H1 (cell line): ENCODE data around the gene EID1. TPM values are rescaled to one million over a fixed set of nuclear protein-coding genes. Genes with fewer than 3 reads are reported as not detected.

Source experiments
- CTCF ChIA-PET: fragments of 300-600 bp; sonication (Branson Sonifier 250); formaldehyde crosslinking; loops from one replicate; lab custom pipeline; 2021; ENCODE audit not compliant: partially characterized antibody; lab: Charles Lee
- POLR2A ChIA-PET: fragments of 300-600 bp; sonication (Branson Sonifier 250); formaldehyde crosslinking; loops from one replicate; lab custom pipeline; 2021; ENCODE audit warnings: inconsistent platforms; ENCODE audit not compliant: partially characterized antibody; lab: Charles Lee
- DNase-seq, 2 experiments: peaks; one replicate each; pipeline versions ENCODE4 v3.0.0 to v3.0.0-alpha.2; 2010 to 2022; ENCODE audit warnings: low spot score in 2 of 2, low read depth in 1 of 2, mixed read lengths in 1 of 2
- FAIRE-seq: peaks from 2 replicates; lab custom pipeline; 2011; peaks lifted over from hg19 to GRCh38; lab: Jason Lieb, UNC
- H2AFZ ChIP-seq: 2 replicates; pipeline ENCODE4 v1.8.1; 2012; ENCODE audit warnings: low read length, inconsistent platforms
- H2AK5ac ChIP-seq: 2 replicates; pipeline ENCODE4 v1.6.1; 2013; ENCODE audit warnings: low read depth, low read length
- H2BK120ac ChIP-seq: replicated peaks from 2 replicates; pipeline ENCODE3; 2013; ENCODE audit warnings: low read depth, low read length, inconsistent platforms
- H2BK12ac ChIP-seq: 2 replicates; pipeline ENCODE4 v1.6.1; 2013; ENCODE audit warnings: low read depth, low read length
- H2BK15ac ChIP-seq: 2 replicates; pipeline ENCODE4 v1.6.1; 2013; ENCODE audit warnings: low read length
- H2BK20ac ChIP-seq: 2 replicates; pipeline ENCODE4 v1.6.1; 2013; ENCODE audit warnings: low read length
- H2BK5ac ChIP-seq: 2 replicates; pipeline ENCODE4 v1.6.1; 2013; ENCODE audit warnings: low read depth, low read length
- H3K14ac ChIP-seq: 2 replicates; pipeline ENCODE4 v1.6.1; 2013; ENCODE audit warnings: inconsistent platforms; ENCODE audit not compliant: insufficient read length
- H3K18ac ChIP-seq: 2 replicates; pipeline ENCODE4 v1.6.1; 2013; ENCODE audit warnings: low read length; ENCODE audit errors: extremely low read depth
- H3K23ac ChIP-seq: 2 replicates; pipeline ENCODE4 v1.6.1; 2013; ENCODE audit warnings: inconsistent platforms; ENCODE audit not compliant: insufficient read length
- H3K23me2 ChIP-seq: 2 replicates; pipeline ENCODE4 v1.6.1; 2013; ENCODE audit warnings: low read depth, low read length
- H3K27ac ChIP-seq: 2 replicates; pipeline ENCODE4 v1.6.1; 2011; ENCODE audit warnings: low read depth, low read length, inconsistent platforms
- H3K27me3 ChIP-seq, 4 experiments: replicated peaks in 1 of 4; 1 replicate in 1 of 4; 2 replicates in 3 of 4; pipeline versions ENCODE4 v1.6.1 to v1.8.1; 2011 to 2013; ENCODE audit warnings: low read length in 3 of 4, mild to moderate bottlenecking in 3 of 4, inconsistent platforms in 2 of 4, mixed read lengths in 2 of 4, moderate library complexity in 1 of 4; ENCODE audit not compliant: control insufficient read depth in 3 of 4, insufficient read depth in 3 of 4; ENCODE audit errors: extremely low read depth in 1 of 4
- H3K36me3 ChIP-seq, 4 experiments: 2 replicates each; pipeline versions ENCODE4 v1.6.1 to v1.8.1; 2011 to 2013; ENCODE audit warnings: mild to moderate bottlenecking in 4 of 4, low read length in 3 of 4, moderate library complexity in 2 of 4, control low read depth in 1 of 4, inconsistent platforms in 1 of 4; ENCODE audit not compliant: insufficient read depth in 4 of 4, control insufficient read depth in 2 of 4
- H3K4ac ChIP-seq: replicated peaks from 2 replicates; pipeline ENCODE3; 2013; ENCODE audit warnings: low read length, low read depth, mixed read lengths, inconsistent platforms; ENCODE audit not compliant: insufficient read length
- H3K4me1 ChIP-seq, 4 experiments: replicated peaks in 1 of 4; 1 replicate in 1 of 4; 2 replicates in 3 of 4; pipeline versions ENCODE4 v1.6.1 to v1.8.1; 2011 to 2013; ENCODE audit warnings: low read length in 3 of 4, inconsistent platforms in 2 of 4, mixed read lengths in 1 of 4; ENCODE audit not compliant: insufficient read depth in 4 of 4, control insufficient read depth in 3 of 4
- H3K4me2 ChIP-seq, 2 experiments: 2 replicates each; pipeline versions ENCODE4 v1.6.1 to v1.8.1; 2011 to 2013; ENCODE audit warnings: low read depth in 2 of 2, low read length in 2 of 2, control low read depth in 1 of 2, inconsistent platforms in 1 of 2, mild to moderate bottlenecking in 1 of 2; ENCODE audit not compliant: insufficient read depth in 1 of 2
- H3K4me3 ChIP-seq, 4 experiments: fragments of 200-600, 300-600 bp in 1 of 4; sonication (generic), shearing (Covaris generic), sonication (Bioruptor Twin) in 1 of 4; 2 replicates each; pipeline versions ENCODE4 v1.5.1 to v1.8.1; 2011 to 2016; ENCODE audit warnings: low read length in 4 of 4, low read depth in 3 of 4, control low read depth in 2 of 4, inconsistent platforms in 2 of 4, mild to moderate bottlenecking in 2 of 4, mixed read lengths in 1 of 4, moderate library complexity in 1 of 4; ENCODE audit not compliant: insufficient read depth in 2 of 4; ENCODE audit errors: extremely low read depth in 1 of 4
- H3K56ac ChIP-seq: replicated peaks from 2 replicates; pipeline ENCODE3; 2013; ENCODE audit warnings: low read depth, mild to moderate bottlenecking, mixed read lengths, low read length, inconsistent platforms; ENCODE audit not compliant: insufficient read length
- H3K79me1 ChIP-seq: 2 replicates; pipeline ENCODE4 v1.6.1; 2013; ENCODE audit warnings: low read depth, low read length, control low read depth
- H3K79me2 ChIP-seq, 2 experiments: 2 replicates each; pipeline versions ENCODE4 v1.6.1 to v1.8.1; 2012 to 2013; ENCODE audit warnings: low read length in 2 of 2, mild to moderate bottlenecking in 2 of 2, inconsistent platforms in 1 of 2; ENCODE audit not compliant: insufficient read depth in 2 of 2, control insufficient read depth in 1 of 2
- H3K9ac ChIP-seq, 4 experiments: replicated peaks in 1 of 4; 1 replicate in 1 of 4; 2 replicates in 3 of 4; pipeline versions ENCODE4 v1.6.1 to v1.8.1; 2011 to 2013; ENCODE audit warnings: low read depth in 3 of 4, low read length in 3 of 4, control low read depth in 2 of 4, mild to moderate bottlenecking in 2 of 4, moderate library complexity in 2 of 4, inconsistent platforms in 1 of 4; ENCODE audit errors: extremely low read depth in 1 of 4
- H3K9me3 ChIP-seq, 2 experiments: 2 replicates each; pipeline versions ENCODE4 v1.6.1 to v1.8.1; 2012 to 2013; ENCODE audit warnings: mild to moderate bottlenecking in 2 of 2, moderate library complexity in 2 of 2, control low read depth in 1 of 2, inconsistent platforms in 1 of 2, low read depth in 1 of 2, low read length in 1 of 2, mixed read lengths in 1 of 2; ENCODE audit not compliant: insufficient read depth in 2 of 2
- H4K20me1 ChIP-seq, 2 experiments: replicated peaks in 1 of 2; 2 replicates each; pipeline versions ENCODE3 to v1.8.1; 2011 to 2013; ENCODE audit warnings: inconsistent platforms in 2 of 2, low read length in 2 of 2, mild to moderate bottlenecking in 1 of 2; ENCODE audit not compliant: insufficient read depth in 2 of 2, control insufficient read depth in 1 of 2
- H4K5ac ChIP-seq: 2 replicates; pipeline ENCODE4 v1.6.1; 2013; ENCODE audit warnings: low read length, low read depth, mixed read lengths, inconsistent platforms; ENCODE audit not compliant: insufficient read length
- H4K8ac ChIP-seq: 2 replicates; pipeline ENCODE4 v1.8.0; 2013; ENCODE audit warnings: mild to moderate bottlenecking, moderate library complexity, low read length, inconsistent platforms; ENCODE audit not compliant: insufficient read depth; ENCODE audit errors: extremely low read depth
- H4K91ac ChIP-seq: replicated peaks from 2 replicates; pipeline ENCODE3; 2013; ENCODE audit warnings: low read length, mixed read lengths, inconsistent platforms; ENCODE audit not compliant: insufficient read length
- BACH1 ChIP-seq: IDR thresholded peaks from 2 replicates; pipeline ENCODE4 v1.6.1; 2012; ENCODE audit warnings: low read length, improper control_type of control experiment
- BRCA1 ChIP-seq: IDR thresholded peaks from 2 replicates; pipeline ENCODE4 v1.6.1; 2012; ENCODE audit warnings: low read depth, low read length, improper control_type of control experiment
- NRF1 ChIP-seq: IDR thresholded peaks from 2 replicates; pipeline ENCODE4 v1.6.1; 2011; ENCODE audit warnings: mild to moderate bottlenecking, low read depth, low read length, improper control_type of control experiment
- POLR2AphosphoS5 ChIP-seq: IDR thresholded peaks from 2 replicates; pipeline ENCODE4 v1.6.1; 2011; ENCODE audit warnings: low read depth, low read length
- SIX5 ChIP-seq: IDR thresholded peaks from 2 replicates; pipeline ENCODE4 v1.6.1; 2011; ENCODE audit warnings: mild to moderate bottlenecking, low read depth, low read length
- SP2 ChIP-seq: IDR thresholded peaks from 2 replicates; pipeline ENCODE4 v1.6.1; 2012; ENCODE audit warnings: mild to moderate bottlenecking, low read length, inconsistent platforms
- WGBS, 2 experiments: shearing (Covaris generic) in 1 of 2; methylation state at CpG; one replicate each; pipeline versions ENCODE4 v1.1.6 to v1.1.7; 2013 to 2015; ENCODE audit warnings: low lambda C conversion rate in 2 of 2, mixed read lengths in 2 of 2, inconsistent platforms in 1 of 2, low coverage in 1 of 2, missing lambda C conversion rate in 1 of 2; ENCODE audit not compliant: insufficient replicate concordance in 2 of 2, insufficient coverage in 1 of 2, insufficient read length in 1 of 2; ENCODE audit errors: extremely low coverage in 1 of 2, missing lambda C conversion rate in 1 of 2; 5-methylcytosine and 5-hydroxymethylcytosine counted together
- polyA plus RNA-seq, 7 experiments: library from polyadenylated mRNA; depleted of rRNA in 3 of 7; stranded (reverse) in 5 of 7; unstranded in 2 of 7; fragments of >200 nt in 5 of 7; fragments of 200-250 nt in 2 of 7; gene quantifications; 1 replicate in 5 of 7; 2 replicates in 1 of 7; 4 replicates in 1 of 7; pipeline versions ENCODE4 v1.2.1 to v1.2.3, GENCODE V29; 2011 to 2013; ENCODE audit warnings: missing spikeins in 2 of 7, mixed read lengths in 2 of 7
- total RNA-seq: library from RNA; stranded (reverse); fragmentation: NEBNext Ultra II Directional; extraction: Animal tissue kit (Norgen Biotek cat#: 25700); gene quantifications from 2 replicates; pipeline ENCODE4 v1.2.1, GENCODE V29; 2021

EID1 gene
- total and polyA plus RNA-seq, 2 of the 8 experiments (the other 6 are each of a cell fraction or from before 2014, with no cell fraction given): 101 to 110 TPM

GRCh38 chr15:48887144-48887543, 9.2 kb downstream of the EID1 start:
- no peak overlapping the region for H2BK20ac ChIP-seq
- H3K27me3 ChIP-seq: no peaks in the 10 kb centered on the region
- H2BK15ac ChIP-seq: no peak overlapping the region
- H3K79me1 ChIP-seq: no peaks in the 10 kb centered on the region
- H3K23ac ChIP-seq: no peak overlapping the region
- no peak overlapping the region for H3K4ac ChIP-seq
- H3K18ac ChIP-seq: no peak overlapping the region
- no peaks in the 10 kb centered on the region for H3K4me1 ChIP-seq
- no peak overlapping the region for H3K27ac ChIP-seq
- H2AFZ ChIP-seq: no peak overlapping the region
- no peak overlapping the region for H3K4me3 ChIP-seq
- no peak overlapping the region for H3K14ac ChIP-seq
- CTCF ChIA-PET: interaction anchor here (0.6 to 1.6 kb wide), 3 partner anchors 21 to 614 kb away, joined by 3 to 4 read pairs (median 4); no protein-coding TSS in a partner anchor
- no peaks in the 10 kb centered on the region for H3K36me3 ChIP-seq
- H2AK5ac ChIP-seq: no peak overlapping the region
- POLR2A ChIA-PET: no interaction called here
- no peak overlapping the region for H2BK5ac ChIP-seq
- no peak for FAIRE-seq
- no peak overlapping the region for H3K9ac ChIP-seq
- H2BK120ac ChIP-seq: no peak overlapping the region
- TF ChIP-seq POLR2AphosphoS5: no peak
- TF ChIP-seq BRCA1: no peak
- no peak for TF ChIP-seq SIX5
- TF ChIP-seq SP2: no peak
- no peak for TF ChIP-seq NRF1
- TF ChIP-seq BACH1: no peak
- no peaks in the 10 kb centered on the region for H3K79me2 ChIP-seq
- H4K8ac ChIP-seq: no peak overlapping the region
- 84% methylated on average over 2 of the region's 2 CpGs; no CpG with 5 or more reads in 1 of the 2 experiments for WGBS, 2 experiments
- H4K91ac ChIP-seq: no peak overlapping the region
- H3K4me2 ChIP-seq: no peak overlapping the region
- H3K56ac ChIP-seq: no peak overlapping the region
- no peak overlapping the region for H4K5ac ChIP-seq
- DNase-seq: no peak
- H2BK12ac ChIP-seq: no peak overlapping the region
- H3K9me3 ChIP-seq: no peaks in the 10 kb centered on the region
- H4K20me1 ChIP-seq: no peaks in the 10 kb centered on the region
- no peaks in the 10 kb centered on the region for H3K23me2 ChIP-seq
